Epithelial cell of esophagus (primary cell): ENCODE results near the gene PDE8B.

Experiments used
- DNase-seq: peaks from one replicate; pipeline ENCODE4 v3.0.0; 2010; ENCODE audit warnings: low read depth
- H3K4me3 ChIP-seq: 2 replicates; pipeline ENCODE4 v1.5.1; 2011; ENCODE audit warnings: mild to moderate bottlenecking, low read length, control low read depth
- CTCF ChIP-seq: IDR thresholded peaks from 2 replicates; pipeline ENCODE4 v1.5.1; 2011; ENCODE audit warnings: low read depth, mild to moderate bottlenecking, low read length, control low read depth, inconsistent platforms; ENCODE audit not compliant: insufficient read depth; ENCODE audit errors: missing control alignments

PDE8B gene

GRCh38 chr5:77333451-77334123 lies 123.1 kb downstream of the PDE8B start:
- no peak overlapping the region for H3K4me3 ChIP-seq
- no peak for DNase-seq
- TF ChIP-seq CTCF, result no peak

- no peak overlapping the region for H3K4me3 ChIP-seq
- DNase-seq, result no peak
- no peak for TF ChIP-seq CTCF
These were observed 126.8 kb downstream of the PDE8B start for GRCh38 chr5:77337246-77337645.

GRCh38 chr5:77337686-77338085 lies 127.2 kb downstream of the PDE8B start:
- DNase-seq, result no peak
- no peak overlapping the region for H3K4me3 ChIP-seq
- TF ChIP-seq CTCF, result no peak

GRCh38 chr5:77339337-77339890 lies 128.9 kb downstream of the PDE8B start:
- no peak for DNase-seq
- TF ChIP-seq CTCF, result no peak
- no peak overlapping the region for H3K4me3 ChIP-seq

GRCh38 chr5:77343165-77343564 lies 132.7 kb downstream of the PDE8B start:
- DNase-seq, result no peak
- TF ChIP-seq CTCF, result no peak
- H3K4me3 ChIP-seq, result no peak overlapping the region

GRCh38 chr5:77347435-77348098 lies 137.1 kb downstream of the PDE8B start:
- H3K4me3 ChIP-seq, result no peak overlapping the region
- no peak for DNase-seq
- no peak for TF ChIP-seq CTCF

GRCh38 chr5:77353251-77353650 lies 142.8 kb downstream of the PDE8B start:
- no peak for DNase-seq
- no peak for TF ChIP-seq CTCF

More at GRCh38 chr5:77353251-77353650, 142.8 kb downstream of the PDE8B start:
- no peak overlapping the region for H3K4me3 ChIP-seq
